Activated CD4-positive, alpha-beta memory T cell treated with anti-CD3 and anti-CD28 coated beads, Interleukin-2, amount 10 ng/mL, durations not matched to agents 7 days and 5 days (primary cell): ENCODE results near the gene PRSS36. TPM values are rescaled to one million over a fixed set of nuclear protein-coding genes. Genes with fewer than 3 reads are reported as not detected.
A peak's percentile ranks its signal among the peaks of the same experiment; 100 is the strongest.

Experiments used
- CTCF ChIA-PET: fragments of 350-600 bp; sonication (Branson Sonifier 250); formaldehyde crosslinking; loops from one replicate; lab custom pipeline; 2021; ENCODE audit warnings: antibody characterized with exemption, inconsistent platforms; lab: Charles Lee
- POLR2A ChIA-PET: fragments of 350-600 bp; sonication (Branson Sonifier 250); formaldehyde crosslinking; loops from one replicate; lab custom pipeline; 2021; ENCODE audit warnings: antibody characterized with exemption; lab: Charles Lee
- DNase-seq: peaks from one replicate; pipeline ENCODE4 v3.0.0-alpha.2; 2020
- H3K27ac Mint-ChIP-seq: one replicate; pipeline ENCODE4 v1.8.0; 2021; ENCODE audit warnings: mild to moderate bottlenecking, mixed read lengths
- H3K27me3 Mint-ChIP-seq: one replicate; pipeline ENCODE4 v1.8.0; 2021; ENCODE audit warnings: mixed read lengths
- H3K36me3 Mint-ChIP-seq: one replicate; pipeline ENCODE4 v1.8.0; 2021; ENCODE audit warnings: low read depth, mixed read lengths
- H3K4me1 Mint-ChIP-seq: one replicate; pipeline ENCODE4 v1.8.0; 2021; ENCODE audit warnings: mixed read lengths
- H3K4me3 Mint-ChIP-seq: one replicate; pipeline ENCODE4 v1.8.0; 2021; ENCODE audit warnings: mild to moderate bottlenecking, mixed read lengths
- H3K9me3 Mint-ChIP-seq: one replicate; pipeline ENCODE4 v1.8.0; 2021; ENCODE audit warnings: mixed read lengths
- total RNA-seq, 2 experiments: library from RNA; stranded (reverse); gene quantifications; one replicate each; pipeline ENCODE4 v1.2.3, GENCODE V29; 2021

The PRSS36 gene
- total RNA-seq, 2 experiments from 2014 or later: 0.58 to 0.85 TPM

DNA sequence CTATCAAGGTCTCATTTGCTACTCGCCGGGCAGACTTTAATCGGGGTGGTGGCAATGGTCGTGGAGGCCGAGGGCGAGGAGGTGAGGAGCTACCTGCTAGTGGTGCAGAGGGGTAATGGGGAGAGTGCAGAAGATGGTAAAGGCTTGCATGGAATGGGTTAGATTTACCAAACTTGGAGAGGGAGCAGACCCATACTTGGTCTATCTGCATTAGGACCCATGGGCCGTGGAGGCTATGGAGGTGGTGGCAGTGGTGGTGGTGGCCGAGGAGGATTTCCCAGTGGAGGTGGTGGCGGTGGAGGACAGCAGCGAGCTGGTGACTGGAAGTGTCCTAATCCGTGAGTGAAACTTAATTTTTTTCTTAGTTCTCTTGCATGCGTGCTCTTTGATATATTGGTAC, 40.2 kb upstream of the PRSS36 start:
- peaks cover 82% of the 10 kb centered on the region for H3K4me1 Mint-ChIP-seq
- peaks cover 93% of the 10 kb centered on the region for H3K36me3 Mint-ChIP-seq
- CTCF ChIA-PET: interaction anchor here (1.3 to 1.8 kb wide), 3 partner anchors 8 to 270 kb away, joined by 3 to 7 read pairs (median 4); no protein-coding TSS in a partner anchor
- no peaks in the 10 kb centered on the region for H3K9me3 Mint-ChIP-seq
- H3K27me3 Mint-ChIP-seq: no peaks in the 10 kb centered on the region
- no peak overlapping the region for H3K4me3 Mint-ChIP-seq
- POLR2A ChIA-PET: interaction anchor here (1.0 to 6.3 kb wide), 9 partner anchors 8 to 265 kb away, joined by 3 to 59 read pairs (median 5); partner anchors contain the start of genes FUS and PYCARD
- no peak for DNase-seq
- no peak overlapping the region for H3K27ac Mint-ChIP-seq

DNA sequence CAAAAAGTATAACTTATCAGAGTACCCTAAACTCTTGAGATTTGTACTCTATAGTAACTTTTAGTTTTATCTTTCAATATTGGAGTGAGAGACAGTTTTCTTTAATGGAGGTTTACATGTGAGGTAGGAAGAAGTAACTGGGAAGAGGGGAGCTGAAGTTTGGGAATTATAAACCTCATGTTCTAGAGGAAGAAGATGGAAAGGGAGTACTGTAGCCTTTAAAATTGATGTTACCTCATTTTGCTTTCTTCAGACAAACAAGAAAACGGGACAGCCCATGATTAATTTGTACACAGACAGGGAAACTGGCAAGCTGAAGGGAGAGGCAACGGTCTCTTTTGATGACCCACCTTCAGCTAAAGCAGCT, 39.5 kb upstream of the PRSS36 start:
- H3K9me3 Mint-ChIP-seq: no peaks in the 10 kb centered on the region
- CTCF ChIA-PET: interaction anchor here (0.7 to 1.8 kb wide), 4 partner anchors 9 to 271 kb away, joined by 3 to 4 read pairs (median 3); no protein-coding TSS in a partner anchor
- POLR2A ChIA-PET: interaction anchor here (0.6 to 6.3 kb wide), 10 partner anchors 9 to 269 kb away, joined by 3 to 59 read pairs (median 4); partner anchors contain the start of genes FUS and PYCARD
- peaks cover 83% of the 10 kb centered on the region for H3K4me1 Mint-ChIP-seq
- no peak for DNase-seq
- peaks cover 93% of the 10 kb centered on the region for H3K36me3 Mint-ChIP-seq
- H3K4me3 Mint-ChIP-seq: no peak overlapping the region
- H3K27ac Mint-ChIP-seq: peak overlapping the region; percentile 5
- H3K27me3 Mint-ChIP-seq: no peaks in the 10 kb centered on the region

GRCh38 chr16:31188450-31189411, 38.9 kb upstream of the PRSS36 start:
- ChIA-PET POLR2A (interaction anchor here (0.6 to 6.9 kb wide), 11 partner anchors 6 to 269 kb away, joined by 3 to 77 read pairs (median 5); partner anchors contain the start of genes FUS and PYCARD), CTCF (interaction anchor here (0.7 to 1.8 kb wide), 5 partner anchors 8 to 272 kb away, joined by 3 to 4 read pairs (median 3); no protein-coding TSS in a partner anchor)
- Mint-ChIP-seq H3K4me1 (peaks cover 85% of the 10 kb centered on the region), H3K4me3 (no peak overlapping the region), H3K27me3 (no peaks in the 10 kb centered on the region), H3K9me3 (no peaks in the 10 kb centered on the region), H3K27ac (peak overlapping the region; percentile 5), H3K36me3 (peaks cover 93% of the 10 kb centered on the region)
- DNase-seq: no peak

DNA sequence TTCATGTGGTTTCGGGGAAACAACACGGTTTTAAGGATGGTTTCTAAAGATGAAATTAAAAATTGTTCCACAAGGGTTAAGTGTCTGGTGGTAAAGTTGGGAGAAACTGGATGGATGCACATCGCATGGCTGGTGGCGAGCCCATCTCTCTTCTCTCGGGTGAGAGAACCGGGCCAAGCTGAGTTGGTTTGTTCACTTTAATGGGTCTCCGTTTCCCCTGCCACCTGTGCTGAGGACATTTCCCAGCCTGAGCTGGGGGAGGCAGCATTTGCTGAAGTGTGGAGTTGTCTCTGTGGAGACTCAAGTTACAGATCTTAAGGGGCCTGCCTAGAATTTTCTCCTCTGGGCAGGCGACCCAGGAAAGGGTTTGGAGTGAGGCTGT, 37.9 kb upstream of the PRSS36 start:
- no peak for DNase-seq
- Mint-ChIP-seq H3K27ac (peak overlapping the region; percentile 23), H3K36me3 (peaks cover 94% of the 10 kb centered on the region), H3K4me3 (no peak overlapping the region), H3K27me3 (no peaks in the 10 kb centered on the region), H3K9me3 (no peaks in the 10 kb centered on the region), H3K4me1 (peaks cover 89% of the 10 kb centered on the region)
- POLR2A ChIA-PET: interaction anchor here (0.8 to 6.9 kb wide), 5 partner anchors 7 to 27 kb away, joined by 3 to 77 read pairs (median 9); partner anchors contain the start of gene PYCARD
- CTCF ChIA-PET: interaction anchor here (1.7 kb wide), 1 partner anchor 46 kb away, joined by 4 read pairs; no protein-coding TSS in a partner anchor

- ChIA-PET POLR2A (interaction anchor here (0.8 to 6.9 kb wide), 6 partner anchors 8 to 28 kb away, joined by 3 to 77 read pairs (median 6); partner anchors contain the start of gene PYCARD), CTCF (interaction anchor here (0.9 to 1.7 kb wide), 2 partner anchors 45 to 80 kb away, joined by 3 to 4 read pairs; no protein-coding TSS in a partner anchor)
- Mint-ChIP-seq H3K9me3 (no peaks in the 10 kb centered on the region), H3K36me3 (peaks cover 98% of the 10 kb centered on the region), H3K4me3 (no peak overlapping the region), H3K27ac (peak overlapping the region; percentile 8), H3K27me3 (no peaks in the 10 kb centered on the region), H3K4me1 (peaks cover 93% of the 10 kb centered on the region)
- no peak for DNase-seq
These were observed 37.3 kb upstream of the PRSS36 start for GRCh38 chr16:31186930-31187807.

- H3K9me3 Mint-ChIP-seq: no peaks in the 10 kb centered on the region
- ChIA-PET POLR2A (interaction anchor here (0.9 to 6.9 kb wide), 5 partner anchors 9 to 273 kb away, joined by 3 to 77 read pairs (median 9); partner anchors contain the start of genes ARMC5, PRSS8 and PYCARD), CTCF (interaction anchor here (0.9 kb wide), 1 partner anchor 79 kb away, joined by 3 read pairs; no protein-coding TSS in a partner anchor)
- no peak overlapping the region for H3K4me3 Mint-ChIP-seq
- DNase-seq: no peak
- peak overlapping the region; percentile 38 for H3K27ac Mint-ChIP-seq
- H3K27me3 Mint-ChIP-seq: no peaks in the 10 kb centered on the region
- H3K36me3 Mint-ChIP-seq: peaks cover 98% of the 10 kb centered on the region
- peaks cover 92% of the 10 kb centered on the region for H3K4me1 Mint-ChIP-seq
These were observed 36.3 kb upstream of the PRSS36 start for GRCh38 chr16:31186176-31186575.

DNA sequence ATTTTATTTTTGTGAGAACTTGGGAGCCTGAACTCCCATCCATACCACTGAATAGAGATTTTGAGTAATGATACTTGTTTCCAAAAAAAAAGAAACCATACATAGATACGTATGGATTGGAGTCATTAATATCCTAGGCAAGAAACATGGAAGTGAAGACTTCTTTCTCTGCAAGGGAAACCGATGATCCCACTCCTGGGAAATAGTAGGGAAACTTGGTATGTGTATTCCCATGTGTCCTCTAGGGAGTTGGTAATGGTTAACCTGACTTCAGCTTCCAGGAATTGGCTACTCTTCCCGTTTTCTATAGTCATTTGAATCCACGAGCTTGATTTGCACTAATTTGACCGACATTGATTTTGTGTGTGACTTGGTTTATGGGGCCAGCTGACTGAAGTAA, 35.5 kb upstream of the PRSS36 start:
- ChIA-PET POLR2A (interaction anchor here (0.7 to 6.9 kb wide), 4 partner anchors 10 to 148 kb away, joined by 3 to 77 read pairs (median 40); partner anchors contain the start of genes PRSS8 and PYCARD), CTCF (no interaction called here)
- DNase-seq: no peak
- Mint-ChIP-seq H3K9me3 (no peaks in the 10 kb centered on the region), H3K4me1 (peaks cover 84% of the 10 kb centered on the region), H3K27ac (no peak overlapping the region), H3K36me3 (peaks cover 98% of the 10 kb centered on the region), H3K4me3 (no peak overlapping the region), H3K27me3 (no peaks in the 10 kb centered on the region)

DNA sequence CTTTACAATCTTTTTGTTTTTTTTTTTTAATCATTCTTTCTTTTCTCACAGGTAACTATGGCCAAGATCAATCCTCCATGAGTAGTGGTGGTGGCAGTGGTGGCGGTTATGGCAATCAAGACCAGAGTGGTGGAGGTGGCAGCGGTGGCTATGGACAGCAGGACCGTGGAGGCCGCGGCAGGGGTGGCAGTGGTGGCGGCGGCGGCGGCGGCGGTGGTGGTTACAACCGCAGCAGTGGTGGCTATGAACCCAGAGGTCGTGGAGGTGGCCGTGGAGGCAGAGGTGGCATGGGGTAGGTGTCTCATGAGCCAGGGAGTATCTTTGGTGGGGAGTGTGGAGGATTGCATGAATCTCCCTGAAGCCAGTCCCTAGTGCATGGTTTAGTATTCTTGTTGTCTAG, 35.0 kb upstream of the PRSS36 start:
- Mint-ChIP-seq H3K4me3 (peak overlapping the region; percentile 9), H3K27me3 (no peaks in the 10 kb centered on the region), H3K27ac (peak overlapping the region; percentile 28), H3K36me3 (peaks cover 96% of the 10 kb centered on the region), H3K9me3 (no peaks in the 10 kb centered on the region), H3K4me1 (peaks cover 82% of the 10 kb centered on the region)
- DNase-seq: no peak
- POLR2A ChIA-PET: interaction anchor here (0.7 to 6.9 kb wide), 5 partner anchors 10 to 274 kb away, joined by 3 to 77 read pairs (median 10); partner anchors contain the start of genes ARMC5 and PYCARD
- CTCF ChIA-PET: interaction anchor here (1.1 kb wide), 1 partner anchor 16 kb away, joined by 5 read pairs; no protein-coding TSS in a partner anchor

DNA sequence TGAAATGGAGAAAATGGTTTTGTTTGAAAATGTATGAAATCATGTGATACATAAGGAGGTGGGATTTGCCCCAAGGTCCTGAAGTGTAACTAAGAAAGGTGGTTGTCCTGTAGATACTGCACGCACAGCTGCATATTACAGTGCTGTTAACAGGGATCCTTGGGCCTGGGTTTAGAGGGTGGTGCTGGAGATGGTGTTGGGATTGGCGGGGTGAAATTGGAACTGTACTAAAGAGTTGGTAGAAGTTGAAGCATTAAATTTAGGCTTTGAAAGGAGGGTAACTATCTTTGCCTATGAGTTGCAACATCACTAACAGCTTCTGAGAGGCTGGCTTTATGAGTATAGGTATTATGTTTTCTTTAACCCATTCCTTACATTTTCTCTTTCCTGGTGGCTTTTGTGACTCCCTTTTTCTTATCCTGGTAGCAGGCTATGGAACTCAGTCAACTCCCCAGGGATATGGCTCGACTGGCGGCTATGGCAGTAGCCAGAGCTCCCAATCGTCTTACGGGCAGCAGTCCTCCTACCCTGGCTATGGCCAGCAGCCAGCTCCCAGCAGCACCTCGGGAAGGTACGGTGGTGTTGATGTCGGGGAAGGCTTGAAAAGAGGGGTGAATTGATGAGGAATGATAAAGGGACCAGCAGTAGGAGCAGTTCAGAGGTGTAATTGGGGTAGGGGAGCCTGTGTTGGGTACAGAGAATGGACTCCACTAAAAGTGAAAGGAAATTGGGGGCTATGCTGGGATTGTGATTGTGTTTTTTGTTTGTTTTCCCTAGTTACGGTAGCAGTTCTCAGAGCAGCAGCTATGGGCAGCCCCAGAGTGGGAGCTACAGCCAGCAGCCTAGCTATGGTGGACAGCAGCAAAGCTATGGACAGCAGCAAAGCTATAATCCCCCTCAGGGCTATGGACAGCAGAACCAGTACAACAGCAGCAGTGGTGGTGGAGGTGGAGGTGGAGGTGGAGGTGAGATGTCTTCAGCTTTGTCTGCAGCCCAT, 33.9 kb upstream of the PRSS36 start:
- H3K36me3 Mint-ChIP-seq: peaks cover 85% of the 10 kb centered on the region
- ChIA-PET POLR2A (interaction anchor here (1.9 to 6.9 kb wide), 5 partner anchors 11 to 275 kb away, joined by 5 to 77 read pairs (median 10); partner anchors contain the start of genes ARMC5, KAT8 and PYCARD), CTCF (interaction anchor here (1.1 to 2.9 kb wide), 3 partner anchors 17 to 199 kb away, joined by 5 to 13 read pairs (median 6); no protein-coding TSS in a partner anchor)
- no peaks in the 10 kb centered on the region for H3K27me3 Mint-ChIP-seq
- H3K4me3 Mint-ChIP-seq: peak overlapping the region; percentile 93
- DNase-seq: no peak
- H3K9me3 Mint-ChIP-seq: no peaks in the 10 kb centered on the region
- H3K4me1 Mint-ChIP-seq: peaks cover 76% of the 10 kb centered on the region
- H3K27ac Mint-ChIP-seq: peak overlapping the region; percentile 41

GRCh38 chr16:31182391-31182790, 32.5 kb upstream of the PRSS36 start:
- DNase-seq: no peak
- peak overlapping the region; percentile 93 for H3K4me3 Mint-ChIP-seq
- H3K27me3 Mint-ChIP-seq: no peaks in the 10 kb centered on the region
- H3K9me3 Mint-ChIP-seq: no peaks in the 10 kb centered on the region
- POLR2A ChIA-PET: interaction anchor here (0.8 to 6.9 kb wide), 8 partner anchors 12 to 686 kb away, joined by 3 to 77 read pairs (median 8); partner anchors contain the start of genes ARMC5, KAT8, PYCARD and ZNF646
- peaks cover 72% of the 10 kb centered on the region for H3K4me1 Mint-ChIP-seq
- CTCF ChIA-PET: interaction anchor here (1.4 to 2.9 kb wide), 3 partner anchors 18 to 200 kb away, joined by 5 to 13 read pairs (median 6); no protein-coding TSS in a partner anchor
- peaks cover 72% of the 10 kb centered on the region for H3K36me3 Mint-ChIP-seq
- H3K27ac Mint-ChIP-seq: peak overlapping the region; percentile 65
